HepG2 (cell line): Measurements from ENCODE around the gene PXDC1. TPM values are rescaled to one million over a fixed set of nuclear protein-coding genes. Genes with fewer than 3 reads are reported as not detected.

Experiments
- CEBPB ChIP-seq: IDR thresholded peaks from 2 replicates; pipeline ENCODE4 v1.6.1; 2011; ENCODE audit warnings: low read depth, low read length, improper control_type of control experiment, borderline replicate concordance
- ETS1 ChIP-seq: sonication (generic); formaldehyde crosslinking; IDR thresholded peaks from 2 replicates; pipeline ENCODE4 v1.4.0; 2020; ENCODE audit warnings: missing genetic modification reagents
- FIP1L1 ChIP-seq: fragments of 200-400 bp; formaldehyde crosslinking; IDR thresholded peaks from 2 replicates; pipeline ENCODE4 v1.6.1; 2018; ENCODE audit warnings: low read depth, mild to moderate bottlenecking, low read length, moderate library complexity, borderline replicate concordance; ENCODE audit not compliant: insufficient read depth
- FOXP1 ChIP-seq, 2 experiments: fragments of 450-650 bp in 1 of 2; IDR thresholded peaks; 2 replicates each; pipeline ENCODE4 v1.6.1; 2017 to 2018; ENCODE audit warnings: antibody characterized with exemption in 1 of 2
- GFI1 ChIP-seq: sonication (generic); formaldehyde crosslinking; IDR thresholded peaks from 2 replicates; pipeline ENCODE4 v1.5.0; 2020; ENCODE audit warnings: missing genetic modification reagents, mild to moderate bottlenecking, borderline replicate concordance
- MAX ChIP-seq: IDR thresholded peaks from 2 replicates; pipeline ENCODE4 v1.6.1; 2012; ENCODE audit warnings: inconsistent platforms
- MEF2D ChIP-seq: sonication (generic); formaldehyde crosslinking; IDR thresholded peaks from 2 replicates; pipeline ENCODE4 v1.5.1; 2020; ENCODE audit warnings: mild to moderate bottlenecking, missing genetic modification reagents
- MTF2 ChIP-seq: sonication (generic); formaldehyde crosslinking; IDR thresholded peaks from 2 replicates; pipeline ENCODE4 v1.5.0; 2020; ENCODE audit warnings: missing genetic modification reagents, borderline replicate concordance
- PLSCR1 ChIP-seq: sonication (generic); formaldehyde crosslinking; IDR thresholded peaks from 2 replicates; pipeline ENCODE4 v1.5.0; 2020; ENCODE audit warnings: missing genetic modification reagents, mild to moderate bottlenecking, borderline replicate concordance
- PRMT3 ChIP-seq: sonication (generic); formaldehyde crosslinking; IDR thresholded peaks from 2 replicates; pipeline ENCODE4 v1.8.1; 2022; ENCODE audit warnings: low read depth, mild to moderate bottlenecking, moderate library complexity, missing genetic modification reagents, borderline replicate concordance
- RBM39 ChIP-seq: fragments of 200-400 bp; formaldehyde crosslinking; IDR thresholded peaks from one replicate; pipeline ENCODE4 v1.6.1; 2018; ENCODE audit warnings: antibody characterized with exemption, mild to moderate bottlenecking, low read depth, low read length; ENCODE audit not compliant: poor library complexity, severe bottlenecking
- SAFB2 ChIP-seq: sonication (generic); formaldehyde crosslinking; IDR thresholded peaks from 2 replicates; pipeline ENCODE4 v1.5.1; 2020; ENCODE audit warnings: missing genetic modification reagents, low read depth, mild to moderate bottlenecking, borderline replicate concordance
- SOX6 ChIP-seq, 2 experiments: fragments of 450-650 bp in 1 of 2; sonication (generic) in 1 of 2; formaldehyde crosslinking in 1 of 2; IDR thresholded peaks; 2 replicates each; pipeline versions ENCODE4 v1.4.0 to v1.6.1; 2017 to 2020; ENCODE audit warnings: antibody characterized with exemption in 1 of 2, mild to moderate bottlenecking in 1 of 2, missing genetic modification reagents in 1 of 2
- TCF12 ChIP-seq, 2 experiments: fragments of 450-650 bp in 1 of 2; sonication (generic) in 1 of 2; formaldehyde crosslinking in 1 of 2; IDR thresholded peaks; 2 replicates each; pipeline versions ENCODE4 v1.6.1 to v1.8.0; 2017 to 2022; ENCODE audit warnings: antibody characterized with exemption in 1 of 2, mild to moderate bottlenecking in 1 of 2, missing genetic modification reagents in 1 of 2, moderate library complexity in 1 of 2
- TFDP1 ChIP-seq: IDR thresholded peaks from 2 replicates; pipeline ENCODE4 v1.6.1; 2016; ENCODE audit warnings: missing compliant biosample characterization, missing genetic modification reagents, borderline replicate concordance
- ZMYM3 ChIP-seq: sonication (generic); formaldehyde crosslinking; IDR thresholded peaks from 2 replicates; pipeline ENCODE4 v1.5.1; 2020; ENCODE audit warnings: mild to moderate bottlenecking, missing genetic modification reagents
- ZNF121 ChIP-seq: sonication (generic); formaldehyde crosslinking; IDR thresholded peaks from 2 replicates; pipeline ENCODE4 v1.5.0; 2020; ENCODE audit warnings: mild to moderate bottlenecking, missing genetic modification reagents
- ZNF441 ChIP-seq: sonication (generic); formaldehyde crosslinking; IDR thresholded peaks from 2 replicates; pipeline ENCODE4 v1.7.0; 2021; ENCODE audit warnings: missing genetic modification reagents, borderline replicate concordance
- ZNF704 ChIP-seq: sonication (generic); formaldehyde crosslinking; IDR thresholded peaks from 2 replicates; pipeline ENCODE4 v1.8.1; 2023; ENCODE audit warnings: mild to moderate bottlenecking, inconsistent platforms, moderate library complexity, missing genetic modification reagents, borderline replicate concordance
- ZNF720 ChIP-seq: sonication (generic); formaldehyde crosslinking; IDR thresholded peaks from 2 replicates; pipeline ENCODE4 v1.4.0; 2020; ENCODE audit warnings: missing genetic modification reagents
- ZNF878 ChIP-seq: sonication (generic); formaldehyde crosslinking; IDR thresholded peaks from 2 replicates; pipeline ENCODE4 v1.8.1; 2023; ENCODE audit warnings: mild to moderate bottlenecking, missing genetic modification reagents, moderate library complexity
- polyA plus RNA-seq, 8 experiments: library from polyadenylated mRNA; depleted of rRNA in 3 of 8; stranded (reverse) in 7 of 8; unstranded in 1 of 8; fragments of >200 nt; fragmentation: Illumina TruSeq in 4 of 8; extraction: Trizol in 4 of 8; gene quantifications; 2 replicates each; pipeline versions ENCODE4 v1.2.1 to v1.2.3, GENCODE V29; 2011 to 2016; ENCODE audit warnings: low read depth in 4 of 8, missing spikeins in 1 of 8, mixed read lengths in 1 of 8; ENCODE audit not compliant: insufficient read depth in 1 of 8
- total RNA-seq, 5 experiments: library from RNA; depleted of rRNA; stranded (reverse); fragments of >200 nt; fragmentation: Illumina TruSeq; extraction: Trizol; gene quantifications; 2 replicates each; pipeline ENCODE4 v1.2.3, GENCODE V29; 2016; ENCODE audit warnings: low read depth in 1 of 5

Gene PXDC1
- total and polyA plus RNA-seq, 2 of the 13 experiments (the other 11 are each of a cell fraction or from before 2014, with no cell fraction given), result 32.4 to 34.7 TPM

GRCh38 chr6:3762359-3762758 is 10.8 kb upstream of the PXDC1 start (continued):
- TF ChIP-seq ZNF878 (peak; percentile 20; the same call in 1 of the 2 replicates), FIP1L1 (no peak), RBM39 (no peak), ETS1 (CRISPR knock-in tag) (no peak), ZNF441 (peak; percentile 99), PRMT3 (no peak), ZNF704 (CRISPR knock-in tag) (no peak), SOX6 (IDR thresholded peaks at IDR 0.05) (no peak), SOX6 (CRISPR knock-in tag; IDR thresholded peaks at IDR 0.05) (0 out of 2 replicates have a peak, but pooled peaks have one; percentile 20), MEF2D (CRISPR knock-in tag) (no peak), TCF12 (IDR thresholded peaks at IDR 0.05) (no peak), TCF12 (CRISPR knock-in tag; IDR thresholded peaks at IDR 0.05) (no peak), TFDP1 (CRISPR knock-in tag) (peak; percentile 49; the same call in 1 of the 2 replicates), ZMYM3 (CRISPR knock-in tag) (0 out of 2 replicates have a peak, but pooled peaks have one; percentile 13), CEBPB (no peak), MTF2 (CRISPR knock-in tag) (no peak), MAX (peak; percentile 60), FOXP1 (IDR thresholded peaks at IDR 0.05) (no peak), FOXP1 (CRISPR knock-in tag; IDR thresholded peaks at IDR 0.05) (no peak), GFI1 (CRISPR knock-in tag) (no peak), SAFB2 (CRISPR knock-in tag) (no peak), ZNF121 (no peak), PLSCR1 (CRISPR knock-in tag) (no peak), ZNF720 (no peak)
